ENCODE measurements around the gene SPACA7.

The SPACA7 gene

DNA sequence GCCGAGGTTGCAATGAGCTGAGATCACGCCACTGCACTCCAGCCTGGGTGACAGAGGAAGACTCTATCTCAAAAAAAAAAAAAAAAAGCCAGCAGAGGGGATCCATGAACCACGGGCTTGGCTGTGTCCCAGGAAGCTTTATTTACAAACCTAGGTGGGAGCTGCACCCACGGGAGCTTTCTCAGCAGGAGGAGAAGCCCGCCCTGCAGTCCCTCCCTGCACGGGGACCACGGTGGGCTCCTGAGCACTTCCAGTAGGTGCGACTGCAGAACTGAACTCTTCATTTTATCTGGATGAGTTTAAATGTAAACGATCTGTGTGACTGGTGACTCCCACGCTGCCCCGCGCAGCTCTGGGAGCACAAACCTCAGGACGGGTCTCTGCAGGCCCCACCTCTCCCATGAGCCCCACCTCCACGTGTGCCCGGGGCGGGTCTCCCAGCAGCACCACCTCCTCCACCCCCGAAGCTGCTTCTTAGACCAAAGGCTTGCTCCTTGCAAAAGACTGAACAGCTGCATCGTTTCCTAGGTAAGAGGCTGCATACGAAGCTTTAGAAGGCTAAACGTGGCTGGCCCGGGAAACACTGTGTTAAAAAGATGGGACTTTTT is 66.4 kb downstream of the SPACA7 start:
- no peak for DNase-seq (ENCODE audit: extremely low read depth, low read depth)
- TF ChIP-seq, protein P1, sequence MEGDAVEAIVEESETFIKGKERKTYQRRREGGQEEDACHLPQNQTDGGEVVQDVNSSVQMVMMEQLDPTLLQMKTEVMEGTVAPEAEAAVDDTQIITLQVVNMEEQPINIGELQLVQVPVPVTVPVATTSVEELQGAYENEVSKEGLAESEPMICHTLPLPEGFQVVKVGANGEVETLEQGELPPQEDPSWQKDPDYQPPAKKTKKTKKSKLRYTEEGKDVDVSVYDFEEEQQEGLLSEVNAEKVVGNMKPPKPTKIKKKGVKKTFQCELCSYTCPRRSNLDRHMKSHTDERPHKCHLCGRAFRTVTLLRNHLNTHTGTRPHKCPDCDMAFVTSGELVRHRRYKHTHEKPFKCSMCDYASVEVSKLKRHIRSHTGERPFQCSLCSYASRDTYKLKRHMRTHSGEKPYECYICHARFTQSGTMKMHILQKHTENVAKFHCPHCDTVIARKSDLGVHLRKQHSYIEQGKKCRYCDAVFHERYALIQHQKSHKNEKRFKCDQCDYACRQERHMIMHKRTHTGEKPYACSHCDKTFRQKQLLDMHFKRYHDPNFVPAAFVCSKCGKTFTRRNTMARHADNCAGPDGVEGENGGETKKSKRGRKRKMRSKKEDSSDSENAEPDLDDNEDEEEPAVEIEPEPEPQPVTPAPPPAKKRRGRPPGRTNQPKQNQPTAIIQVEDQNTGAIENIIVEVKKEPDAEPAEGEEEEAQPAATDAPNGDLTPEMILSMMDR (IDR thresholded peaks at IDR 0.05; ENCODE audit: low read depth, low read length), result no peak

- DNase-seq (ENCODE audit: extremely low read depth, low read depth), result no peak
- TF ChIP-seq, protein P1 (IDR thresholded peaks at IDR 0.05; ENCODE audit: low read depth, low read length), result peak; percentile 20
Observed at GRCh38 chr13:112443191-112443994, 67.2 kb downstream of the SPACA7 start.

DNA sequence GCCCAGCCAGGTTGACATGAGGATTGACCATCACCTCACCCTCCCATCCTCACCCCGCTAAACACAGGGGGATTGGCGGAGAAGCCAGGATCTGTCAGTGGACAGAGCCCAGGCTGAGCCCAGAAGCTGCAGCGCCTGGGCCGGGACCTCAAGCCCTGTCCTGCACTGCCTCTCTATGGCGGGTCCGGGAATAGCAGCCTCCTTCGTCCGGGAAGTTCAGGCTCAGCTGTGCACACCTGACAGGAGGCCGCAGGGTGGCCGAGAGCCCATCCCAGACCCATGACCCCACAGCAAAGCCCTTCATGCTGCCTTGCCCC is 67.8 kb downstream of the SPACA7 start:
- TF ChIP-seq, protein P1 (IDR thresholded peaks at IDR 0.05; ENCODE audit: low read depth, low read length), result peak; percentile 72
- DNase-seq (ENCODE audit: extremely low read depth, low read depth), result peak; percentile 2

DNA sequence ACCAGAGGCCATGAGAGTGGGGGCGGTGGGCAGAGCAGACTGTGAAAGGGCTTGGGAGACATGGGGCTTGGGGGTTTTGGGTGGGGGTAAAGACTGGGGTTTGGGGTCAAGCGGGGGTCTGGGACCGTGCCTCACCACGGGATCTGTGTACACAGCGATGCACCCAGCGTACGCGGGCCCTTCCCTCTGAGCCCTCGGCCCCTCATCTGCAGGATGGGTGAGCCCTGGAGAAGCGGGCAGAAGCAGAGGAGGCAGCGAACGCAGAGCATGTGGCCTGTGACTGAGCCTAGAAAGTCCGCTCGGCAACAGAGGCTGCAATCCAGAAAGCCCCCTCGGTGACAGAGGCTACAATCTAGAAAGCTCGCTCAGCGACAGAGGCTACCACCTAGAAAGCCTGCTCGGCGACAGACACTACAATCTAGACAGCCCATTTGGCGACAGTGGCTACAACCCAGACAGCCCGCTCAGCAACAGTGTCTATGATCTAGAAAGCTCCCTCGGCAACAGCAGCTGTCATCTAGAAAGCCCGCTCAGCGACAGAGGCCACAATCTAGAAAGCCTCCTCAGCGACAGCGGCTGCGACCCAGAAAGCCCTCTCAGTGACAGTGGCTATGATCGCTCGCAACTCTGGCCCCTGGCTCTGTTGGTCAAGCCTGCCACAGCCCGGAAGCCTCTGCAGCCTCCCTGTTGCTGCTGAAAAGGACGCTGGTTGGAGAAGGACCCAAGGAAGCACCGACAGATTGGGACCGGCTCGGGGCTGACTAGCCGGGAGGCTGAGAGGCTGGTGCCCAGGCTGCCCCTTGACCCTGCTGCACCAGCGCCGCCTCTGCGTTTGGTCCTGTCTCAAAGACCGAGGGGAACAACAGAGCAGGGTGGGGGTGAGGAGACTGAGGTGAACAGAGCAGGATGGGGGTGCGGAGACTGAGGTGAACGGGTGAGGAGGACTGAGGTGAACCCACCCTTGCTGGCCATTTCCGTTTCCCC is 68.6 kb downstream of the SPACA7 start:
- TF ChIP-seq, protein P1 (IDR thresholded peaks at IDR 0.05; ENCODE audit: low read depth, low read length), result no peak
- no peak for DNase-seq (ENCODE audit: extremely low read depth, low read depth)

DNA sequence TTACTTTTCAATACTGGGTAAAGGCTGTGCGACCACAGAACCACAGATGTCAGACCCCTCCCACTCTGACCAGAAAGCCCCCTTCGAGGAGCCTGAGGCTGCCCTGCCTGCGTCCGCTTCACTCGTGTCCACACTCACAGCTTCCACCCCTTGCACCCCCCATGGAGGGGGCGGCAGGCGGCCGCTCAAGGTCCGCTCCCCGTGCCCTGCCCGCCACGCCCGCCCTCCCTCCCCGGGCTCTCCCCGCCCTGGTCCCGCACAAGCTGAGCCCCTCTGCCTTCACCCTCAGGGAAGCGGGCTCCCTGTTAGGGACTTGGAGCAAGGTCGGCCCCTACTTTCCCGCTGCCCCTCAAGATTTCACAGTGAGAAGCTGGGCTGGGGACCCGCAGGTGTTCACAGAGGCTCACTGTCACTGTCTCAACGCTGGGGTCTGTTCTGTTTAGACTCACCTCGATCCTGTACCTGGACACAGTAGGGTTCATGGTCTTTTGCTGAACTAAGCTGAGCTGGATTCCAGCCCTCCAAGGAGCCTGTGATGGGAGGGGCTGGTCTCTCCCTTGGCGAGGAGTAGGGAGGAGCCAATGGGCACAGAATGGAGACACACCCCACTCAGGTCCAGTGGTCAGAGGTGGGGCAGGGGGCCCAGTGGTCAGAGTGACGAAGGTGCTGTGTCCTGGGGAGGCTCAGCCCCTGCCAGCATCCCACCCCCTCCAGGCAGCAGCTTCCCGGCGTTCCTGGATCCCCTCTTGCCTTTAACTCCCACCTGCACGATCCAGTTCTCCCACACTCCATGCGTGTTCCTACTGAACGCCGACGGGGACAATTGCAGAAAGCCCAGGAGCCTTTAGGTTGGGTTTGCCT is 69.5 kb downstream of the SPACA7 start:
- no peak for DNase-seq (ENCODE audit: extremely low read depth, low read depth)
- TF ChIP-seq, protein P1 (IDR thresholded peaks at IDR 0.05; ENCODE audit: low read depth, low read length), result no peak

DNA sequence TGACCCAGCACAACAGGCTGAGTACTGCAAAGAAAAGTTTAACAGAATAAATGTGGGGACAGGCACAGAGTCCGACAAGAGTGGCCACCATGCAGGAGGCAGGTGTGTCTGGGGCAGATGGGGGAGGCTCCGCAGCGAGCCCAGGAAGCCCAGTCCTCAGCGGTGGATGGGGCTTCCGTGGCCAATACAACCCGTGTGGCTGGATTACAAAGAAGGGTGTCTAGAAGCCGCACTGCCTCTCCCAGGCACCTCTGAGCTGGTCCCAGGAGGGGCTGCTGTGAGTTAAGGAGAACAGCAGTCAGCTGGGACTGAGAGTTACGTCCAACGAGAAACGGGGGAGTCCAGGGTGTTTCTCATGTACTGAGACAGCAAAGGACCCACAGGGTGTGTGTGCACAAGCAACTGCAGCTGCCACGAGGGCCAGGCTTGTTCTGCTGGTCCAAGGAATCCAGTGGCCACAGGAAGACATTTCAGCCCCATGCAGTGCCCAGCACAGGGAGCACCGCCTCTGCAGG is 70.2 kb downstream of the SPACA7 start:
- no peak for DNase-seq (ENCODE audit: extremely low read depth, low read depth)
- TF ChIP-seq, protein P1 (IDR thresholded peaks at IDR 0.05; ENCODE audit: low read depth, low read length), result no peak
